Keratinocyte (primary cell): ENCODE measurements around the gene ADCK1.

Experiments
- EZH2 ChIP-seq: IDR thresholded peaks from one replicate; pipeline ENCODE4 v1.6.1; 2012; ENCODE audit warnings: inconsistent platforms, mild to moderate bottlenecking, low read length, moderate library complexity
- TF ChIP-seq, protein P1 (sequence below), 3 experiments: IDR thresholded peaks in 1 of 3; conservative IDR thresholded peaks in 1 of 3; optimal IDR thresholded peaks in 1 of 3; 2 replicates in 2 of 3; 3 replicates in 1 of 3; pipeline versions ENCODE3 to v1.5.1; 2011; ENCODE audit warnings: low read length in 3 of 3, mild to moderate bottlenecking in 3 of 3, moderate library complexity in 2 of 3, control low read depth in 1 of 3, inconsistent platforms in 1 of 3; ENCODE audit not compliant: insufficient read depth in 2 of 3; ENCODE audit errors: extremely low read depth in 1 of 3

DNA sequence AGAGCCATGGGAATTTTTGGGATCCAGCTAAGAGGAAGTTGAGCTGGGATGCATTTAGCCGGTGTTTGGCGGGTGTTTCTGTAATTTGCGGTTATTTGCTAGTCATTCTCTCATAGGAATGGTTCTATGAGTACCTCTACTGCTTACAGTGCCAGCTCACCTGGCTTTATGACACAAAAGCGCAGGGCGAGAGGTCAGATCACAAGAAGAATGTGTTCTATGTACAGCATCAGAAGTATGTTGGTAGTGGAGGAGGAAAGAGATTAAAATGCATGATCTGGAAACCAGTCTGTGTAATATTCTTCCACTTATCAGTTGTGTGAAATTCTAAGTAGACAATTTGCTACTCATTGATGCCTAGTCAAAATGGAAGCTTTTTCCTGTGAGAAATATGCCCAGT lies 173.3 kb downstream of the ADCK1 start:
- TF ChIP-seq, protein P1, sequence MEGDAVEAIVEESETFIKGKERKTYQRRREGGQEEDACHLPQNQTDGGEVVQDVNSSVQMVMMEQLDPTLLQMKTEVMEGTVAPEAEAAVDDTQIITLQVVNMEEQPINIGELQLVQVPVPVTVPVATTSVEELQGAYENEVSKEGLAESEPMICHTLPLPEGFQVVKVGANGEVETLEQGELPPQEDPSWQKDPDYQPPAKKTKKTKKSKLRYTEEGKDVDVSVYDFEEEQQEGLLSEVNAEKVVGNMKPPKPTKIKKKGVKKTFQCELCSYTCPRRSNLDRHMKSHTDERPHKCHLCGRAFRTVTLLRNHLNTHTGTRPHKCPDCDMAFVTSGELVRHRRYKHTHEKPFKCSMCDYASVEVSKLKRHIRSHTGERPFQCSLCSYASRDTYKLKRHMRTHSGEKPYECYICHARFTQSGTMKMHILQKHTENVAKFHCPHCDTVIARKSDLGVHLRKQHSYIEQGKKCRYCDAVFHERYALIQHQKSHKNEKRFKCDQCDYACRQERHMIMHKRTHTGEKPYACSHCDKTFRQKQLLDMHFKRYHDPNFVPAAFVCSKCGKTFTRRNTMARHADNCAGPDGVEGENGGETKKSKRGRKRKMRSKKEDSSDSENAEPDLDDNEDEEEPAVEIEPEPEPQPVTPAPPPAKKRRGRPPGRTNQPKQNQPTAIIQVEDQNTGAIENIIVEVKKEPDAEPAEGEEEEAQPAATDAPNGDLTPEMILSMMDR (optimal IDR thresholded peaks at IDR 0.05 in 1 of 3, IDR thresholded peaks at IDR 0.05 in 1 of 3, conservative IDR thresholded peaks at IDR 0.05 in 1 of 3; ENCODE audit: extremely low read depth in 1 of 3, insufficient read depth in 2 of 3, low read length in 3 of 3) = no peak
- no peak for TF ChIP-seq EZH2
